ENCODE data around the gene DOK6. TPM values are rescaled to one million over a fixed set of nuclear protein-coding genes. Genes with fewer than 3 reads are reported as not detected.

Gene DOK6
- total RNA-seq, 4 donors from 2014 or later: 0.20 to 0.37 (median 0.30) TPM

GRCh38 chr18:69364930-69365329, 35.8 kb upstream of the DOK6 start:
- DNase-seq: no peak
- Histone ChIP-seq H3K27ac (no peak overlapping the region), H3K4me3 (no peak overlapping the region), H3K9me3 (no peaks in the 10 kb centered on the region), H3K36me3 (no peaks in the 10 kb centered on the region), H3K4me1 (no peaks in the 10 kb centered on the region), H3K27me3 (no peaks in the 10 kb centered on the region)
- in situ Hi-C loops (cut with MboI; ENCODE audit: low pct_ligation_motif_present in 1 of 4, low pct_unique_long_range_greater_than_20kb in 1 of 4, low sequenced_read_pairs in 3 of 4): no loop called here
- intact Hi-C loops (cut with DNase I; ENCODE audit: low total_unique reads): no loop called here
- TF ChIP-seq POLR2AphosphoS5 (IDR thresholded peaks at IDR 0.05): no peak
- TF ChIP-seq POLR2A (IDR thresholded peaks at IDR 0.05): no peak
- no peak for TF ChIP-seq CTCF (IDR thresholded peaks at IDR 0.05)
- TF ChIP-seq EP300 (IDR thresholded peaks at IDR 0.05; ENCODE audit: low read depth): no peak
- 43 to 78% methylated on average over 1 to 2 of the region's 2 CpGs for WGBS, 2 donors (ENCODE audit: low coverage in 1 of 2)

- TF ChIP-seq EP300 (IDR thresholded peaks at IDR 0.05; ENCODE audit: low read depth): no peak
- no peak for TF ChIP-seq POLR2AphosphoS5 (IDR thresholded peaks at IDR 0.05)
- no peak for TF ChIP-seq POLR2A (IDR thresholded peaks at IDR 0.05)
- no peak for TF ChIP-seq CTCF (IDR thresholded peaks at IDR 0.05)
- Histone ChIP-seq H3K4me3 (no peak overlapping the region), H3K36me3 (no peaks in the 10 kb centered on the region), H3K4me1 (no peaks in the 10 kb centered on the region), H3K27ac (no peak overlapping the region), H3K9me3 (no peaks in the 10 kb centered on the region), H3K27me3 (no peaks in the 10 kb centered on the region)
- in situ Hi-C loops (cut with MboI; ENCODE audit: low pct_ligation_motif_present in 1 of 4, low pct_unique_long_range_greater_than_20kb in 1 of 4, low sequenced_read_pairs in 3 of 4) (no loop called here), intact Hi-C loops (cut with DNase I; ENCODE audit: low total_unique reads) (no loop called here)
- DNase-seq: no peak
- 69 to 91% methylated on average over 2 to 4 of the region's 4 CpGs for WGBS, 2 donors (ENCODE audit: low coverage in 1 of 2)
Observed at GRCh38 chr18:69365658-69366057, 35.0 kb upstream of the DOK6 start.

GRCh38 chr18:69367104-69367503, 33.6 kb upstream of the DOK6 start:
- no peaks in the 10 kb centered on the region for H3K36me3 ChIP-seq
- TF ChIP-seq POLR2AphosphoS5 (IDR thresholded peaks at IDR 0.05) (no peak), CTCF (IDR thresholded peaks at IDR 0.05) (no peak), EP300 (IDR thresholded peaks at IDR 0.05; ENCODE audit: low read depth) (no peak), POLR2A (IDR thresholded peaks at IDR 0.05) (no peak)
- intact Hi-C loops (cut with DNase I; ENCODE audit: low total_unique reads): no loop called here
- in situ Hi-C loops (cut with MboI; ENCODE audit: low pct_ligation_motif_present in 1 of 4, low pct_unique_long_range_greater_than_20kb in 1 of 4, low sequenced_read_pairs in 3 of 4): no loop called here
- H3K27me3 ChIP-seq: no peaks in the 10 kb centered on the region
- no peak for DNase-seq
- H3K9me3 ChIP-seq: no peaks in the 10 kb centered on the region
- 73 to 80% methylated on average over 1 to 2 of the region's 2 CpGs for WGBS, 2 donors (ENCODE audit: low coverage in 1 of 2)
- no peak overlapping the region for H3K4me3 ChIP-seq
- H3K4me1 ChIP-seq: no peaks in the 10 kb centered on the region
- H3K27ac ChIP-seq: no peak overlapping the region

DNA sequence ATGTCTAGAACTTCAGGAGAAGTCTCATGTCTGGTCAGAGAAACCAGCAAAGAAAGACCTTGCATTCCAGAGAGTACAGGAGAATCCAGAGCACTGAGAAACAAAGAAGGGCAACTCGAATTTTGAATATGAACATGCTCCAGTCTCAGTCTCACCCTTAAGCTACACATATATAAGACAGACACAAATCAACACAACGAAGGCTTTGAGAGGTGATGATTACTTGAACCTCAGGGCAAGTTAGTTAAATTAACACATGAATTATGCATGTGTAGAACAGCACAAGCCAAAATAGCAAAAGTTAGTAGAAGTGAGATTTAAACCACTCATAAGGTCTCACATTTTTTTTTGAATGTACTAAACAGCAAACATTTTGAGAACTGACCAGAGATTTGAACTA, 29.0 kb upstream of the DOK6 start:
- WGBS, 2 donors (ENCODE audit: low coverage in 1 of 2): 31 to 83% methylated on average over 2 of the region's 2 CpGs
- no peak for DNase-seq
- Histone ChIP-seq H3K36me3 (no peaks in the 10 kb centered on the region), H3K4me1 (no peaks in the 10 kb centered on the region), H3K4me3 (no peak overlapping the region), H3K27me3 (no peaks in the 10 kb centered on the region), H3K9me3 (no peaks in the 10 kb centered on the region), H3K27ac (no peak overlapping the region)
- no peak for TF ChIP-seq POLR2AphosphoS5 (IDR thresholded peaks at IDR 0.05)
- intact Hi-C loops (cut with DNase I; ENCODE audit: low total_unique reads) (no loop called here), in situ Hi-C loops (cut with MboI; ENCODE audit: low pct_ligation_motif_present in 1 of 4, low pct_unique_long_range_greater_than_20kb in 1 of 4, low sequenced_read_pairs in 3 of 4) (no loop called here)

DNA sequence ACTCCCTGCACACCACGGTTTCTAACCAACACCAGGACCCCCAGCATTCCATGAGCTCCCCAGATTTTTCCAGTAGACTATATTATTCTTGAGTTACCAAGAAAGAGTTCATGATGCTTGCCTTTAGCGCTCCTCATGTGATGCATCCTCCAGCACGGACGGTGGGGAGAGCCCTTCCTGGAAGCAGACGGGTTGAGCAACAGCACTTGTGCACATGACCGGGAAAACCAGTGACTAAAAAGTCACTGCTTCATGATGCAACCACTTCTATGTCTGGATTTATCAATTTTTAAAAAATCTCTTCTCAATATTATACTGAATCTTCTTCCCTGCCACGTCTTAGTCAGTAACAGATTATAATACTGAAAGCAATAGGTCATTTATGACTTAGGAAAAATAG, 20.4 kb upstream of the DOK6 start:
- intact Hi-C loops (cut with DNase I; ENCODE audit: low total_unique reads): no loop called here
- TF ChIP-seq POLR2A (IDR thresholded peaks at IDR 0.05) (no peak), EP300 (IDR thresholded peaks at IDR 0.05; ENCODE audit: low read depth) (no peak), POLR2AphosphoS5 (IDR thresholded peaks at IDR 0.05) (no peak), CTCF (IDR thresholded peaks at IDR 0.05) (no peak)
- no peaks in the 10 kb centered on the region for H3K27me3 ChIP-seq
- H3K4me3 ChIP-seq: no peak overlapping the region
- no peak overlapping the region for H3K27ac ChIP-seq
- no peaks in the 10 kb centered on the region for H3K9me3 ChIP-seq
- in situ Hi-C loops (cut with MboI; ENCODE audit: low pct_ligation_motif_present in 1 of 4, low pct_unique_long_range_greater_than_20kb in 1 of 4, low sequenced_read_pairs in 3 of 4): no loop called here
- WGBS, 2 donors (ENCODE audit: low coverage in 1 of 2): 82 to 83% methylated on average over 5 to 7 of the region's 7 CpGs
- H3K36me3 ChIP-seq: no peaks in the 10 kb centered on the region
- no peaks in the 10 kb centered on the region for H3K4me1 ChIP-seq
- no peak for DNase-seq

All from transverse colon (tissue), 4 donors.